ENCODE results near the gene SMIM5. TPM values are rescaled to one million over a fixed set of nuclear protein-coding genes. Genes with fewer than 3 reads are reported as not detected.

The SMIM5 gene
- total RNA-seq, 1 donor from 2014 or later: 14.0 TPM

DNA sequence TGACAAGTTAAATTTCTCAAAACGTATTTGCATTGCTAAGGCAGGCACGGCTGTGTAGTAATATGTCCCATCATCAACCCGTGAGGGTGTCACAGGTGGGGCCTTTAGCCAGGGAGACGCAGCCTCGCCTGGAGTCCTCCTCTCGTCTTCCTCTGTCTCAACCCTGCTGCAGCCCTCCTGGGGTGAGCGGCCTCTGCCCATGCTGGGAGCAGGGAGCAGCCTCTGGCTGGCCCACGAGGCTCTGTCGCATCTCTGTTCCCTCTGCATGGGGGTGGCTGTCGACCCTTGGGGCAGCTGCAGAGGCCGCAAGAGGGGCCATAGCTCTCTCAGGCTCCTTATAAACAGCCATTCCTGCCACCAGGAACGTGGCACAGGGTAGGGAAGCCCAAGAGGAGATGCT lies 806 bp upstream of the SMIM5 start:
- intact Hi-C loops (cut with micrococcal nuclease): loop anchor here (5.0 kb wide), 1 partner anchor 120 kb away; no protein-coding TSS in a partner anchor
- Histone ChIP-seq H3K9me3 (replicated peaks) (no peaks in the 10 kb centered on the region), H3K27me3 (ENCODE audit: low read depth) (no peaks in the 10 kb centered on the region), H3K4me3 (no peak overlapping the region), H3K4me1 (peaks cover 50% of the 10 kb centered on the region), H3K36me3 (peaks cover 5% of the 10 kb centered on the region), H3K27ac (replicated peaks) (peak overlapping the region; percentile 92)
- TF ChIP-seq CTCF (IDR thresholded peaks at IDR 0.05; ENCODE audit: borderline replicate concordance): no peak
- DNase-seq: no peak

- Histone ChIP-seq H3K36me3 (no peaks in the 10 kb centered on the region), H3K27me3 (ENCODE audit: low read depth) (no peaks in the 10 kb centered on the region), H3K9me3 (replicated peaks) (no peaks in the 10 kb centered on the region), H3K4me1 (peaks cover 63% of the 10 kb centered on the region), H3K4me3 (peak overlapping the region; percentile 64), H3K27ac (replicated peaks) (peak overlapping the region; percentile 92)
- TF ChIP-seq CTCF (IDR thresholded peaks at IDR 0.05; ENCODE audit: borderline replicate concordance): peak; percentile 61
- DNase-seq: peak; percentile 93
- intact Hi-C loops (cut with micrococcal nuclease): loop anchor here (5.0 kb wide), 1 partner anchor 119 kb away; no protein-coding TSS in a partner anchor
Measured at GRCh38 chr17:75633486-75634375, 497 bp downstream of the SMIM5 start.

DNA sequence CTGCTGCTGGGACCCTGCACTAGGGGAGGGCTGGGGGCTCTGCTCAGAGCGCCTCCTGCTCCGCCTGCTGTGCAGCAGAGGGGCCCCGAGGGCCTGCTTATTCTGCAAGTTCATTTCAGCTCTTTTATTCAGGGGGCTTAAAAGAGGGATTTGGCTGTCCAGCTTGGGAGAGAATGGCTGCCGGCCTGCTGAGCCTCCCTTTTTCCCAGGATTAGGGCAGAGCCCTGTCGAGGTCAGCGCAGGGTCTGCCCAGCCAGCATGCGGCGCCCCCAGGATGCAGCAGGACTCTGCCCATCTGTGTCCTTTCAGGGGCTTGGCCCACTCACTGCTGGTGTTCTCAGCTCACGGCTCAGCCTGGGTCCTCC lies 1.1 kb downstream of the SMIM5 start:
- Histone ChIP-seq H3K36me3 (no peaks in the 10 kb centered on the region), H3K9me3 (replicated peaks) (no peaks in the 10 kb centered on the region), H3K4me1 (peaks cover 69% of the 10 kb centered on the region), H3K27me3 (ENCODE audit: low read depth) (no peaks in the 10 kb centered on the region), H3K27ac (replicated peaks) (peak overlapping the region; percentile 92), H3K4me3 (peak overlapping the region; percentile 64)
- DNase-seq: no peak
- no peak for TF ChIP-seq CTCF (IDR thresholded peaks at IDR 0.05; ENCODE audit: borderline replicate concordance)
- intact Hi-C loops (cut with micrococcal nuclease): loop anchor here (5.0 kb wide), 1 partner anchor 118 kb away; no protein-coding TSS in a partner anchor

GRCh38 chr17:75634754-75635609 lies 1.7 kb downstream of the SMIM5 start:
- peak overlapping the region; percentile 92 for H3K27ac ChIP-seq (replicated peaks)
- H3K4me1 ChIP-seq: peaks cover 75% of the 10 kb centered on the region
- DNase-seq: no peak
- TF ChIP-seq CTCF (IDR thresholded peaks at IDR 0.05; ENCODE audit: borderline replicate concordance): no peak
- H3K9me3 ChIP-seq (replicated peaks): no peaks in the 10 kb centered on the region
- intact Hi-C loops (cut with micrococcal nuclease): loop anchor here (5.0 kb wide), 1 partner anchor 117 kb away; no protein-coding TSS in a partner anchor
- H3K27me3 ChIP-seq (ENCODE audit: low read depth): no peaks in the 10 kb centered on the region
- peak overlapping the region; percentile 64 for H3K4me3 ChIP-seq
- peaks cover under 1% of the 10 kb centered on the region for H3K36me3 ChIP-seq

- Histone ChIP-seq H3K27me3 (ENCODE audit: low read depth) (no peaks in the 10 kb centered on the region), H3K36me3 (peaks cover 6% of the 10 kb centered on the region), H3K4me3 (peak overlapping the region; percentile 64), H3K27ac (replicated peaks) (peak overlapping the region; percentile 92), H3K9me3 (replicated peaks) (no peaks in the 10 kb centered on the region), H3K4me1 (peaks cover 83% of the 10 kb centered on the region)
- intact Hi-C loops (cut with micrococcal nuclease): no loop called here
- DNase-seq: peak; percentile 71
- peak; percentile 23 for TF ChIP-seq CTCF (IDR thresholded peaks at IDR 0.05; ENCODE audit: borderline replicate concordance)
Measured at GRCh38 chr17:75635610-75636202, 2.5 kb downstream of the SMIM5 start.
